ENCODE data around the gene COL5A1.

The COL5A1 gene

GRCh38 chr9:134830926-134831720 is 189.5 kb downstream of the COL5A1 start:
- H3K4me3 ChIP-seq (ENCODE audit: control insufficient read depth in 1 of 7, extremely low read depth in 1 of 7, insufficient read depth in 4 of 7, low read depth in 2 of 7, low read length in 6 of 7): no peak overlapping the region
- no peaks in the 10 kb centered on the region for H3K4me1 ChIP-seq (ENCODE audit: control extremely low read depth in 1 of 4, control insufficient read depth in 4 of 4, insufficient read depth in 4 of 4, low read length in 3 of 4)
- POLR2A ChIA-PET: no interaction called here
- peaks cover 0 to 23% (median 6%) of the 10 kb centered on the region in 4 experiments for H3K36me3 ChIP-seq (ENCODE audit: control insufficient read depth in 4 of 4, insufficient read depth in 4 of 4, low read length in 3 of 4)
- 87% methylated on average over 20 of the region's 21 CpGs for WGBS (ENCODE audit: insufficient coverage)
- H3K27me3 ChIP-seq (replicated peaks in 2 of 5; ENCODE audit: control insufficient read depth in 4 of 5, insufficient read depth in 5 of 5, low read length in 4 of 5): no peaks in the 10 kb centered on the region
- DNase-seq: no peak
- CTCF ChIA-PET: no interaction called here
- H3K27ac ChIP-seq (ENCODE audit: insufficient read depth in 1 of 2, low read depth in 1 of 2, low read length in 2 of 2, poor library complexity in 1 of 2, severe bottlenecking in 2 of 2): no peak overlapping the region
- H3K9me3 ChIP-seq (ENCODE audit: control extremely low read depth in 1 of 5, control insufficient read depth in 4 of 5, insufficient read depth in 2 of 5, low read depth in 1 of 5, low read length in 4 of 5): no peaks in the 10 kb centered on the region

GRCh38 chr9:134832471-134832870 is 190.9 kb downstream of the COL5A1 start:
- no peak for DNase-seq
- H3K27ac ChIP-seq (ENCODE audit: insufficient read depth in 1 of 2, low read depth in 1 of 2, low read length in 2 of 2, poor library complexity in 1 of 2, severe bottlenecking in 2 of 2): no peak overlapping the region
- H3K36me3 ChIP-seq (ENCODE audit: control insufficient read depth in 4 of 4, insufficient read depth in 4 of 4, low read length in 3 of 4): peaks cover 0 to 26% (median 5%) of the 10 kb centered on the region in 4 experiments
- CTCF ChIA-PET: no interaction called here
- no peaks in the 10 kb centered on the region for H3K27me3 ChIP-seq (replicated peaks in 2 of 5; ENCODE audit: control insufficient read depth in 4 of 5, insufficient read depth in 5 of 5, low read length in 4 of 5)
- H3K4me1 ChIP-seq (ENCODE audit: control extremely low read depth in 1 of 4, control insufficient read depth in 4 of 4, insufficient read depth in 4 of 4, low read length in 3 of 4): no peaks in the 10 kb centered on the region
- no peak overlapping the region for H3K4me3 ChIP-seq (ENCODE audit: control insufficient read depth in 1 of 7, extremely low read depth in 1 of 7, insufficient read depth in 4 of 7, low read depth in 2 of 7, low read length in 6 of 7)
- POLR2A ChIA-PET: no interaction called here
- WGBS (ENCODE audit: insufficient coverage): 100% methylated on average over 11 of the region's 19 CpGs
- H3K9me3 ChIP-seq (ENCODE audit: control extremely low read depth in 1 of 5, control insufficient read depth in 4 of 5, insufficient read depth in 2 of 5, low read depth in 1 of 5, low read length in 4 of 5): no peaks in the 10 kb centered on the region

- ChIA-PET CTCF (no interaction called here), POLR2A (no interaction called here)
- no peak overlapping the region for H3K4me3 ChIP-seq (ENCODE audit: control insufficient read depth in 1 of 7, extremely low read depth in 1 of 7, insufficient read depth in 4 of 7, low read depth in 2 of 7, low read length in 6 of 7)
- no peaks in the 10 kb centered on the region for H3K27me3 ChIP-seq (replicated peaks in 2 of 5; ENCODE audit: control insufficient read depth in 4 of 5, insufficient read depth in 5 of 5, low read length in 4 of 5)
- no peaks in the 10 kb centered on the region for H3K9me3 ChIP-seq (ENCODE audit: control extremely low read depth in 1 of 5, control insufficient read depth in 4 of 5, insufficient read depth in 2 of 5, low read depth in 1 of 5, low read length in 4 of 5)
- no peak overlapping the region for H3K27ac ChIP-seq (ENCODE audit: insufficient read depth in 1 of 2, low read depth in 1 of 2, low read length in 2 of 2, poor library complexity in 1 of 2, severe bottlenecking in 2 of 2)
- 94% methylated on average over 7 of the region's 11 CpGs for WGBS (ENCODE audit: insufficient coverage)
- peaks cover 0 to 19% (median 5%) of the 10 kb centered on the region in 4 experiments for H3K36me3 ChIP-seq (ENCODE audit: control insufficient read depth in 4 of 4, insufficient read depth in 4 of 4, low read length in 3 of 4)
- no peak for DNase-seq
- no peaks in the 10 kb centered on the region for H3K4me1 ChIP-seq (ENCODE audit: control extremely low read depth in 1 of 4, control insufficient read depth in 4 of 4, insufficient read depth in 4 of 4, low read length in 3 of 4)
Observed at GRCh38 chr9:134833294-134833880, 191.8 kb downstream of the COL5A1 start.

- H3K27me3 ChIP-seq (replicated peaks in 2 of 5; ENCODE audit: control insufficient read depth in 4 of 5, insufficient read depth in 5 of 5, low read length in 4 of 5): no peaks in the 10 kb centered on the region
- DNase-seq: no peak
- H3K9me3 ChIP-seq (ENCODE audit: control extremely low read depth in 1 of 5, control insufficient read depth in 4 of 5, insufficient read depth in 2 of 5, low read depth in 1 of 5, low read length in 4 of 5): no peaks in the 10 kb centered on the region
- peaks cover 0 to 13% (median 5%) of the 10 kb centered on the region in 4 experiments for H3K36me3 ChIP-seq (ENCODE audit: control insufficient read depth in 4 of 4, insufficient read depth in 4 of 4, low read length in 3 of 4)
- CTCF ChIA-PET: no interaction called here
- no peak overlapping the region for H3K4me3 ChIP-seq (ENCODE audit: control insufficient read depth in 1 of 7, extremely low read depth in 1 of 7, insufficient read depth in 4 of 7, low read depth in 2 of 7, low read length in 6 of 7)
- no peaks in the 10 kb centered on the region for H3K4me1 ChIP-seq (ENCODE audit: control extremely low read depth in 1 of 4, control insufficient read depth in 4 of 4, insufficient read depth in 4 of 4, low read length in 3 of 4)
- H3K27ac ChIP-seq (ENCODE audit: insufficient read depth in 1 of 2, low read depth in 1 of 2, low read length in 2 of 2, poor library complexity in 1 of 2, severe bottlenecking in 2 of 2): no peak overlapping the region
- POLR2A ChIA-PET: no interaction called here
- whole genome bisulfite sequencing (ENCODE audit: insufficient coverage): 97% methylated on average over 20 of the region's 20 CpGs
Observed at GRCh38 chr9:134834217-134834956, 192.8 kb downstream of the COL5A1 start.

GRCh38 chr9:134834957-134835419 is 193.4 kb downstream of the COL5A1 start:
- no peak for DNase-seq
- no peaks in the 10 kb centered on the region for H3K4me1 ChIP-seq (ENCODE audit: control extremely low read depth in 1 of 4, control insufficient read depth in 4 of 4, insufficient read depth in 4 of 4, low read length in 3 of 4)
- H3K27me3 ChIP-seq (replicated peaks in 2 of 5; ENCODE audit: control insufficient read depth in 4 of 5, insufficient read depth in 5 of 5, low read length in 4 of 5): no peaks in the 10 kb centered on the region
- no peak overlapping the region for H3K27ac ChIP-seq (ENCODE audit: insufficient read depth in 1 of 2, low read depth in 1 of 2, low read length in 2 of 2, poor library complexity in 1 of 2, severe bottlenecking in 2 of 2)
- H3K4me3 ChIP-seq (ENCODE audit: control insufficient read depth in 1 of 7, extremely low read depth in 1 of 7, insufficient read depth in 4 of 7, low read depth in 2 of 7, low read length in 6 of 7): no peak overlapping the region
- no peaks in the 10 kb centered on the region for H3K9me3 ChIP-seq (ENCODE audit: control extremely low read depth in 1 of 5, control insufficient read depth in 4 of 5, insufficient read depth in 2 of 5, low read depth in 1 of 5, low read length in 4 of 5)
- 97% methylated on average over 25 of the region's 25 CpGs for WGBS (ENCODE audit: insufficient coverage)
- ChIA-PET CTCF (no interaction called here), POLR2A (no interaction called here)
- peaks cover 0 to 13% (median 5%) of the 10 kb centered on the region in 4 experiments for H3K36me3 ChIP-seq (ENCODE audit: control insufficient read depth in 4 of 4, insufficient read depth in 4 of 4, low read length in 3 of 4)

GRCh38 chr9:134835448-134835847 is 193.8 kb downstream of the COL5A1 start:
- H3K36me3 ChIP-seq (ENCODE audit: control insufficient read depth in 4 of 4, insufficient read depth in 4 of 4, low read length in 3 of 4): peaks cover 0 to 11% (median 4%) of the 10 kb centered on the region in 4 experiments
- 98% methylated on average over 15 of the region's 16 CpGs for WGBS (ENCODE audit: insufficient coverage)
- H3K4me3 ChIP-seq (ENCODE audit: control insufficient read depth in 1 of 7, extremely low read depth in 1 of 7, insufficient read depth in 4 of 7, low read depth in 2 of 7, low read length in 6 of 7): no peak overlapping the region
- ChIA-PET POLR2A (no interaction called here), CTCF (no interaction called here)
- H3K9me3 ChIP-seq (ENCODE audit: control extremely low read depth in 1 of 5, control insufficient read depth in 4 of 5, insufficient read depth in 2 of 5, low read depth in 1 of 5, low read length in 4 of 5): no peaks in the 10 kb centered on the region
- DNase-seq: no peak
- no peak overlapping the region for H3K27ac ChIP-seq (ENCODE audit: insufficient read depth in 1 of 2, low read depth in 1 of 2, low read length in 2 of 2, poor library complexity in 1 of 2, severe bottlenecking in 2 of 2)
- no peaks in the 10 kb centered on the region for H3K27me3 ChIP-seq (replicated peaks in 2 of 5; ENCODE audit: control insufficient read depth in 4 of 5, insufficient read depth in 5 of 5, low read length in 4 of 5)
- no peaks in the 10 kb centered on the region for H3K4me1 ChIP-seq (ENCODE audit: control extremely low read depth in 1 of 4, control insufficient read depth in 4 of 4, insufficient read depth in 4 of 4, low read length in 3 of 4)

- no peaks in the 10 kb centered on the region for H3K27me3 ChIP-seq (replicated peaks in 2 of 5; ENCODE audit: control insufficient read depth in 4 of 5, insufficient read depth in 5 of 5, low read length in 4 of 5)
- H3K36me3 ChIP-seq (ENCODE audit: control insufficient read depth in 4 of 4, insufficient read depth in 4 of 4, low read length in 3 of 4): peaks cover 0 to 8% (median 2%) of the 10 kb centered on the region in 4 experiments
- no peak overlapping the region for H3K27ac ChIP-seq (ENCODE audit: insufficient read depth in 1 of 2, low read depth in 1 of 2, low read length in 2 of 2, poor library complexity in 1 of 2, severe bottlenecking in 2 of 2)
- ChIA-PET POLR2A (no interaction called here), CTCF (no interaction called here)
- H3K4me3 ChIP-seq (ENCODE audit: control insufficient read depth in 1 of 7, extremely low read depth in 1 of 7, insufficient read depth in 4 of 7, low read depth in 2 of 7, low read length in 6 of 7): no peak overlapping the region
- DNase-seq: no peak
- H3K4me1 ChIP-seq (ENCODE audit: control extremely low read depth in 1 of 4, control insufficient read depth in 4 of 4, insufficient read depth in 4 of 4, low read length in 3 of 4): no peaks in the 10 kb centered on the region
- H3K9me3 ChIP-seq (ENCODE audit: control extremely low read depth in 1 of 5, control insufficient read depth in 4 of 5, insufficient read depth in 2 of 5, low read depth in 1 of 5, low read length in 4 of 5): no peaks in the 10 kb centered on the region
- WGBS (ENCODE audit: insufficient coverage): 96% methylated on average over 11 of the region's 13 CpGs
Observed at GRCh38 chr9:134835987-134836386, 194.4 kb downstream of the COL5A1 start.

Measured in common myeloid progenitor, CD34-positive (primary cell).